Hepatocyte (in vitro differentiated cells): Measurements from ENCODE around the gene MACROD2. TPM values are rescaled to one million over a fixed set of nuclear protein-coding genes. Genes with fewer than 3 reads are reported as not detected.

Experiments
- DNase-seq: peaks from one replicate; pipeline ENCODE4 v3.0.0-alpha.2; 2016; ENCODE audit warnings: low spot score
- H2AFZ ChIP-seq: fragments of 200-600 bp; sonication (generic); 2 replicates; pipeline ENCODE4 v1.6.0; 2016; ENCODE audit warnings: antibody characterized with exemption, mild to moderate bottlenecking
- H3K27ac ChIP-seq: fragments of 200-600 bp; sonication (generic); 2 replicates; pipeline ENCODE4 v1.5.1; 2016; ENCODE audit warnings: mild to moderate bottlenecking
- H3K27me3 ChIP-seq: fragments of 200-600 bp; sonication (generic); 2 replicates; pipeline ENCODE4 v1.6.1; 2016
- H3K36me3 ChIP-seq: fragments of 200-600 bp; sonication (generic); replicated peaks from 2 replicates; pipeline ENCODE4 v1.5.1; 2016; ENCODE audit warnings: low read depth; ENCODE audit not compliant: insufficient read depth
- H3K4me1 ChIP-seq: fragments of 200-600 bp; sonication (generic); 2 replicates; pipeline ENCODE4 v1.5.1; 2016; ENCODE audit warnings: mild to moderate bottlenecking, moderate library complexity; ENCODE audit not compliant: insufficient read depth
- H3K4me2 ChIP-seq: fragments of 200-600 bp; sonication (generic); 2 replicates; pipeline ENCODE4 v1.6.0; 2016
- H3K4me3 ChIP-seq: fragments of 200-600 bp; sonication (generic); 2 replicates; pipeline ENCODE4 v1.5.1; 2016; ENCODE audit warnings: mild to moderate bottlenecking
- H3K79me2 ChIP-seq: fragments of 200-600 bp; sonication (generic); 2 replicates; pipeline ENCODE4 v1.6.0; 2017; ENCODE audit warnings: mild to moderate bottlenecking
- H3K9me2 ChIP-seq: fragments of 200-600 bp; sonication (generic); replicated peaks from 2 replicates; pipeline ENCODE4 v1.6.0; 2017; ENCODE audit warnings: mild to moderate bottlenecking; ENCODE audit not compliant: insufficient read depth
- H3K9me3 ChIP-seq: fragments of 200-600 bp; sonication (generic); 2 replicates; pipeline ENCODE4 v1.5.1; 2016; ENCODE audit warnings: low read depth, mild to moderate bottlenecking
- H4K20me1 ChIP-seq: fragments of 200-600 bp; sonication (generic); 2 replicates; pipeline ENCODE4 v1.6.0; 2016; ENCODE audit warnings: mild to moderate bottlenecking; ENCODE audit not compliant: insufficient read depth, poor library complexity, severe bottlenecking
- EZH2 ChIP-seq: fragments of 200-600 bp; sonication (generic); IDR thresholded peaks from 2 replicates; pipeline ENCODE4 v1.6.1; 2016; ENCODE audit warnings: antibody characterized with exemption, mild to moderate bottlenecking, borderline replicate concordance
- EZH2phosphoT487 ChIP-seq: fragments of 200-600 bp; sonication (generic); IDR thresholded peaks from one replicate; pipeline ENCODE4 v1.6.1; 2018; ENCODE audit warnings: antibody characterized with exemption, mild to moderate bottlenecking, low read depth, moderate library complexity; ENCODE audit not compliant: unreplicated experiment, severe bottlenecking
- whole genome bisulfite sequencing: methylation state at CpG from one replicate; pipeline ENCODE4 v1.1.6; 2016; ENCODE audit warnings: low lambda C conversion rate; ENCODE audit errors: missing lambda C conversion rate; 5-methylcytosine and 5-hydroxymethylcytosine counted together
- polyA plus RNA-seq: library from polyadenylated mRNA; unstranded; fragments of >200 nt; fragmentation: Nextera tagmentation; extraction: Ambion mirVana; gene quantifications from 2 replicates; pipeline ENCODE4 v1.2.1, GENCODE V29; 2016
- total RNA-seq: library from RNA; depleted of rRNA; stranded (reverse); fragments of >200 nt; gene quantifications from 2 replicates; pipeline ENCODE4 v1.2.3, GENCODE V29; 2014
- TF ChIP-seq, protein P1 (sequence below): fragments of 200-600 bp; sonication (generic); IDR thresholded peaks from 2 replicates; pipeline ENCODE4 v1.5.1; 2016; ENCODE audit warnings: antibody characterized with exemption, mild to moderate bottlenecking; ENCODE audit not compliant: poor library complexity

The MACROD2 gene
- total and polyA plus RNA-seq, 2 experiments from 2014 or later, result 2.4 to 3.1 TPM

DNA sequence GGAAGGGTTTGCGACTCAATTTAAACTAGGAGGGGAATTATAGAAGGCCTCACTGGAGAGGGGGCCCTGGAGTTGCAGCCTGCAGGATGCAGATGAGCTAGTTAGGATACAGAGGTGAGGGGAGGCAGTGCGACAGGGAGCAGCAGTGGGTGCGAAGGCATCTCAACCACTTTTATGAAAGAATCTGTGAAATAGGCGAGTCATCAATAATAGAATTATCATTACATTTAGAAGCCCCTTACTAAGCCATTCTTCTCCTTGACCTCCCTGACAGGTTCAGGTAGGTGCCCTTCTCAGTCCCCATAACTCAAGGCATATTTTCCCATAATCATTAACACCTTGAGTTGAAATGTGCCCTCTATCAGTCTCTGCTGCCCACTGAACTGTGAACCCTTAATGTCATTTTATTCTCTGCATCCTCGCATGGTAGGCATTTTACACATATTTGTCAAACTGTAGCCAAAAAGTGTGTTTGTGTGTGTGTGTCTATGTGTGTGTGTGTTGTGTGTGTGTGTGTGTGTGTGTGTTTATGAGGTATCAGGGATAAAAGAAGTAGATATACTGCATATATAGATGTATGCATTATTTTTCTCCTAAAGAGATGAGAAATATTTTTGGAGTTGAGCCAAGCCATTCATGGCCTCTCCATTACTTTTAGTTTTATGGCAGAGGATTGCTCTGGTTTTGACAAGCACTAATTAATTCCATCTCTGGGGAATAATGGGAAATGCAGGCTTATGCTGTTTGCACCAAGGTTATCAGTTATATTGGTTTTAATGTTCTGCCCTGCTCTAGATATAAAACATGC lies 1679.1 kb downstream of the MACROD2 start:
- Histone ChIP-seq H3K4me2 (no peak overlapping the region), H2AFZ (no peak overlapping the region), H3K27ac (no peak overlapping the region), H3K4me3 (no peak overlapping the region), H4K20me1 (no peaks in the 10 kb centered on the region), H3K79me2 (no peaks in the 10 kb centered on the region), H3K4me1 (no peaks in the 10 kb centered on the region), H3K9me2 (no peaks in the 10 kb centered on the region), H3K36me3 (no peaks in the 10 kb centered on the region), H3K9me3 (no peaks in the 10 kb centered on the region), H3K27me3 (no peaks in the 10 kb centered on the region)
- no peak for DNase-seq
- WGBS, result 94% methylated on average over 5 of the region's 5 CpGs
- TF ChIP-seq, protein P1, sequence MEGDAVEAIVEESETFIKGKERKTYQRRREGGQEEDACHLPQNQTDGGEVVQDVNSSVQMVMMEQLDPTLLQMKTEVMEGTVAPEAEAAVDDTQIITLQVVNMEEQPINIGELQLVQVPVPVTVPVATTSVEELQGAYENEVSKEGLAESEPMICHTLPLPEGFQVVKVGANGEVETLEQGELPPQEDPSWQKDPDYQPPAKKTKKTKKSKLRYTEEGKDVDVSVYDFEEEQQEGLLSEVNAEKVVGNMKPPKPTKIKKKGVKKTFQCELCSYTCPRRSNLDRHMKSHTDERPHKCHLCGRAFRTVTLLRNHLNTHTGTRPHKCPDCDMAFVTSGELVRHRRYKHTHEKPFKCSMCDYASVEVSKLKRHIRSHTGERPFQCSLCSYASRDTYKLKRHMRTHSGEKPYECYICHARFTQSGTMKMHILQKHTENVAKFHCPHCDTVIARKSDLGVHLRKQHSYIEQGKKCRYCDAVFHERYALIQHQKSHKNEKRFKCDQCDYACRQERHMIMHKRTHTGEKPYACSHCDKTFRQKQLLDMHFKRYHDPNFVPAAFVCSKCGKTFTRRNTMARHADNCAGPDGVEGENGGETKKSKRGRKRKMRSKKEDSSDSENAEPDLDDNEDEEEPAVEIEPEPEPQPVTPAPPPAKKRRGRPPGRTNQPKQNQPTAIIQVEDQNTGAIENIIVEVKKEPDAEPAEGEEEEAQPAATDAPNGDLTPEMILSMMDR, result no peak
- TF ChIP-seq EZH2phosphoT487 (no peak), EZH2 (no peak)

DNA sequence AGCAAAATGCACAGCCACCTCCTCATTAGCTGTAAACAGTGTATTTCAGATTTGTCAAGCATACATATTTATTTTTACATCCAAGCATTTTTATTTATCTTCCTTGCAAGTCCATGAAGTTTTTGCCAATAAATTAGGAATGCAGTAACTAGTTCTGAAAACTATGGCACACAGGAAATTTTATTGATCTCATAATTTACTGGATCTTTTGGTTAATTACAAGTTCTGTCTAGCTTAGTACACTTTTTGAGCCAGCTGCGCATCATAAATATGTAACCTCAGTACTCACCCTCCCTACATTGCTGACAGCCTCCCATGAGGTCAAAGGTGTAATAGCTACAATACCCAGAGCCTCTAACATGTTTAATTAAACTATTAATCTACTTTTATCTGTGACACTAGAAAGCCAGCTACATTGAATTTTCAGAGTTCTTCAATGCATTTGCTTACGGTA lies 1679.8 kb downstream of the MACROD2 start:
- Histone ChIP-seq H3K9me3 (no peaks in the 10 kb centered on the region), H3K36me3 (no peaks in the 10 kb centered on the region), H3K9me2 (no peaks in the 10 kb centered on the region), H2AFZ (no peak overlapping the region), H3K4me2 (no peak overlapping the region), H4K20me1 (no peaks in the 10 kb centered on the region), H3K4me1 (no peaks in the 10 kb centered on the region), H3K79me2 (no peaks in the 10 kb centered on the region), H3K4me3 (no peak overlapping the region), H3K27ac (no peak overlapping the region), H3K27me3 (no peaks in the 10 kb centered on the region)
- TF ChIP-seq, protein P1, result no peak
- TF ChIP-seq EZH2, result no peak
- no peak for TF ChIP-seq EZH2phosphoT487
- WGBS, result 77% methylated on average over 2 of the region's 2 CpGs
- no peak for DNase-seq

DNA sequence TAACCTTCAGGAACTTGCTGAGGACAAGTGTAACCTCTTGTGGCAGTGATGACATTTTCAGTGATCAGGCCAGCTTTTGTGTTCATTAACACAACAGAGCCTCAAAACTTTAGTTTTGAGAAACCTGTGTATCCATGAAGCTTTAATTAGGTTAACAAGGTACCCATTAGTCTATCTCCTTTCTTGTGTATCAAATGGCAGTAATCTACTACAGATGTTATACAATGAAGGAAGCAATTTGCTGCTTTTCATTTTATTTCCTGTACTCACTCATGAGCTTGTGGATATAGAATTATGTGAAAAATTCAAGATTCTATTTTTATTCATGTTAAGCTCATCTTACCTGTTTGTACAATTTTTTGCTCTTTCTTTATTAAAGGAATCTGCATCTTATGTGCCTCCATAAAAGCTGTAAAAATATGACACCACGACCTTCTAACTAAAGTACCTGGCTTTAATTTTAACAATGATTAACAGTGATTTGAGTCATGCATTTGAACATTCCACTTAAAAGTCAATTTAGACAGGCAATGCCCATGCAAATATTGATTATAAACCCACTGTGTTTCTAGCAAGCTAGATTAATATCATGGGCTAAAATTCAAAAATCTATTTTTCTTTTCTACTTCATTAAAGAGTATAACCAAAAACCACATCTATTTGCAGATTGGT lies 1680.6 kb downstream of the MACROD2 start:
- Histone ChIP-seq H3K79me2 (no peaks in the 10 kb centered on the region), H3K27ac (no peak overlapping the region), H3K9me2 (no peaks in the 10 kb centered on the region), H3K36me3 (no peaks in the 10 kb centered on the region), H4K20me1 (no peaks in the 10 kb centered on the region), H3K4me3 (no peak overlapping the region), H3K4me2 (peak overlapping the region; percentile 1), H3K27me3 (no peaks in the 10 kb centered on the region), H2AFZ (no peak overlapping the region), H3K9me3 (no peaks in the 10 kb centered on the region), H3K4me1 (no peaks in the 10 kb centered on the region)
- TF ChIP-seq EZH2 (no peak), EZH2phosphoT487 (no peak)
- TF ChIP-seq, protein P1, result no peak
- DNase-seq, result no peak
- 29% methylated on average over 1 of the region's 1 CpG for WGBS
